ENCODE data around the gene APC. TPM values are rescaled to one million over a fixed set of nuclear protein-coding genes. Genes with fewer than 3 reads are reported as not detected.

APC gene
- total RNA-seq (2022; extraction: Qiagen RNA extraction): 6.0 to 10.6 TPM (median 9.7 TPM) in 5 replicates

GRCh38 chr5:112737463-112738190 lies at the start of gene APC:
Gene APC (plus strand): TSS chr5:112737885. CDS start chr5:112754891, 17,006 bp downstream.

GRCh38 chr5:112860929-112861637 lies 123.4 kb downstream of the APC start, which contains the start of gene SRP19:
Gene SRP19 (plus strand): TSS chr5:112861287. CDS start chr5:112861377, 90 bp downstream.

Other genes starting within 250 kb of the APC start
- gene SRP19, start 123.4 kb downstream of the APC start, total RNA-seq (2022; extraction: Qiagen RNA extraction): 73.2 to 107 TPM (median 80.8 TPM) in 5 replicates
- 130 to 146 TPM (median 143 TPM) in 5 replicates for gene REEP5, start 184.3 kb downstream of the APC start, total RNA-seq (2022; extraction: Qiagen RNA extraction)
- gene DCP2, start 238.9 kb downstream of the APC start, total RNA-seq (2022; extraction: Qiagen RNA extraction): 8.2 to 14.0 TPM (median 10.2 TPM) in 5 replicates